Measurements from ENCODE around the gene CRIM1.

- TF ChIP-seq CTCF (IDR thresholded peaks at IDR 0.05 in 4 of 5, conservative IDR thresholded peaks at IDR 0.05 in 1 of 5) = no peak
- TF ChIP-seq POLR2A (IDR thresholded peaks at IDR 0.05) = no peak
These were observed 26.4 kb downstream of the CRIM1 start for GRCh38 chr2:36381993-36382392.
